Measurements from ENCODE around the gene PROZ.

- no peak for TF ChIP-seq CTCF (IDR thresholded peaks at IDR 0.05; ENCODE audit: insufficient read depth, low read length, poor library complexity, severe bottlenecking)
- TF ChIP-seq EZH2phosphoT487 (conservative IDR thresholded peaks at IDR 0.05; ENCODE audit: low read length) = no peak
Observed at GRCh38 chr13:113137691-113138298, 20.7 kb upstream of the PROZ start.
